GM23338 (cell line): ENCODE data around the gene LARP1B. TPM values are rescaled to one million over a fixed set of nuclear protein-coding genes. Genes with fewer than 3 reads are reported as not detected.

ENCODE experiments used
- ATAC-seq: fragments of 200-7000 bp; cut with Tn5 transposase; 3 replicates; pipeline ENCODE4 v1.9.1; 2020
- DNase-seq: peaks from one replicate; pipeline ENCODE4 v3.0.0-alpha.2; 2015; ENCODE audit warnings: low spot score
- H2AFZ ChIP-seq: fragments of 200-600 bp; sonication (generic); 2 replicates; pipeline ENCODE4 v1.8.0; 2016; ENCODE audit warnings: antibody characterized with exemption, mild to moderate bottlenecking, moderate library complexity
- H3F3A ChIP-seq: fragments of 200-600 bp; sonication (generic); replicated peaks from 2 replicates; pipeline ENCODE4 v1.8.0; 2017; ENCODE audit warnings: antibody characterized with exemption, mixed run types, low read depth
- H3K27ac ChIP-seq: fragments of 200-600 bp; sonication (generic); 2 replicates; pipeline ENCODE4 v1.6.1; 2016; ENCODE audit warnings: low read depth
- H3K27me3 ChIP-seq: fragments of 200-600 bp; sonication (generic); 2 replicates; pipeline ENCODE4 v1.8.0; 2016; ENCODE audit warnings: mild to moderate bottlenecking, mixed run types, moderate library complexity; ENCODE audit not compliant: insufficient read depth
- H3K36me3 ChIP-seq: fragments of 200-600 bp; sonication (generic); 2 replicates; pipeline ENCODE4 v1.8.0; 2016; ENCODE audit warnings: mild to moderate bottlenecking; ENCODE audit not compliant: insufficient read depth
- H3K4me1 ChIP-seq: fragments of 200-600 bp; sonication (generic); 2 replicates; pipeline ENCODE4 v1.8.0; 2016; ENCODE audit warnings: mild to moderate bottlenecking, moderate library complexity; ENCODE audit not compliant: insufficient read depth
- H3K4me2 ChIP-seq: fragments of 200-600 bp; sonication (generic); 2 replicates; pipeline ENCODE4 v1.7.1; 2017; ENCODE audit warnings: mixed run types
- H3K4me3 ChIP-seq: fragments of 200-600 bp; sonication (generic); 2 replicates; pipeline ENCODE4 v1.6.1; 2016; ENCODE audit warnings: mixed run types
- H3K79me2 ChIP-seq: fragments of 200-600 bp; sonication (generic); replicated peaks from 2 replicates; pipeline ENCODE4 v1.8.0; 2017; ENCODE audit warnings: mild to moderate bottlenecking; ENCODE audit not compliant: insufficient read depth
- H3K9me2 ChIP-seq: fragments of 200-600 bp; sonication (generic); 2 replicates; pipeline ENCODE4 v1.8.0; 2017; ENCODE audit not compliant: insufficient read depth
- H4K20me1 ChIP-seq: fragments of 200-600 bp; sonication (generic); replicated peaks from 2 replicates; pipeline ENCODE4 v1.8.0; 2017; ENCODE audit warnings: mild to moderate bottlenecking; ENCODE audit not compliant: insufficient read depth
- H3K27ac Mint-ChIP-seq: 2 replicates; pipeline ENCODE4 v1.8.0; 2020; ENCODE audit warnings: inconsistent platforms, mild to moderate bottlenecking, moderate library complexity, mixed read lengths
- H3K27me3 Mint-ChIP-seq: 3 replicates; pipeline ENCODE4 v1.8.0; 2022; ENCODE audit warnings: low read depth, mild to moderate bottlenecking, moderate library complexity, mixed read lengths, inconsistent platforms; ENCODE audit not compliant: insufficient read depth, poor library complexity
- H3K36me3 Mint-ChIP-seq: 3 replicates; pipeline ENCODE4 v1.8.0; 2021; ENCODE audit warnings: low read depth, mild to moderate bottlenecking, inconsistent platforms, moderate library complexity, mixed read lengths
- H3K4me1 Mint-ChIP-seq: 3 replicates; pipeline ENCODE4 v1.8.0; 2020; ENCODE audit warnings: mild to moderate bottlenecking, inconsistent platforms, mixed read lengths
- H3K4me3 Mint-ChIP-seq: 3 replicates; pipeline ENCODE4 v1.8.0; 2021; ENCODE audit warnings: moderate library complexity, mild to moderate bottlenecking, inconsistent platforms, mixed read lengths
- H3K9me3 Mint-ChIP-seq: 3 replicates; pipeline ENCODE4 v1.8.0; 2020; ENCODE audit warnings: moderate library complexity, mild to moderate bottlenecking, inconsistent platforms, mixed read lengths
- CREB1 ChIP-seq: fragments of 250-450 bp; sonication (Bioruptor Pico); IDR thresholded peaks from 2 replicates; pipeline ENCODE4 v1.5.0; 2020; ENCODE audit warnings: low read depth, mild to moderate bottlenecking, moderate library complexity
- EZH2phosphoT487 ChIP-seq: fragments of 200-600 bp; sonication (generic); IDR thresholded peaks from one replicate; pipeline ENCODE4 v1.8.1; 2018; ENCODE audit warnings: antibody characterized with exemption; ENCODE audit not compliant: unreplicated experiment
- STAT1 ChIP-seq: IDR thresholded peaks from one replicate; pipeline ENCODE4 v1.6.1; 2016; ENCODE audit warnings: antibody characterized with exemption; ENCODE audit not compliant: unreplicated experiment
- ZNF114 ChIP-seq: fragments of 250-450 bp; sonication (Bioruptor Pico); IDR thresholded peaks from 2 replicates; pipeline ENCODE4 v1.5.0; 2020; ENCODE audit warnings: mild to moderate bottlenecking, moderate library complexity
- ZNF331 ChIP-seq: fragments of 250-450 bp; sonication (Bioruptor Pico); IDR thresholded peaks from 2 replicates; pipeline ENCODE4 v1.5.0; 2020; ENCODE audit warnings: low read depth, mild to moderate bottlenecking, moderate library complexity
- polyA plus RNA-seq: library from polyadenylated mRNA; unstranded; fragments of >200 nt; fragmentation: Nextera tagmentation; extraction: Ambion mirVana; gene quantifications from 2 replicates; pipeline ENCODE4 v1.2.1, GENCODE V29; 2016
- total RNA-seq: library from RNA; depleted of rRNA; stranded (reverse); fragments of >200 nt; shearing (Covaris generic); gene quantifications from 2 replicates; pipeline ENCODE4 v1.2.3, GENCODE V29; 2014
- TF ChIP-seq, protein P1 (sequence below): IDR thresholded peaks from 2 replicates; pipeline ENCODE4 v1.6.1; 2016; ENCODE audit warnings: antibody characterized with exemption
- TF ChIP-seq, protein P2 (sequence below): fragments of 250-450 bp; sonication (Bioruptor Pico); IDR thresholded peaks from 2 replicates; pipeline ENCODE4 v1.5.0; 2020; ENCODE audit warnings: mild to moderate bottlenecking, moderate library complexity
- TF ChIP-seq, protein P3 (sequence below): IDR thresholded peaks from one replicate; pipeline ENCODE4 v1.6.1; 2018; ENCODE audit warnings: antibody characterized with exemption; ENCODE audit not compliant: unreplicated experiment

LARP1B gene
- total and polyA plus RNA-seq, 2 experiments from 2014 or later = 42.5 to 45.4 TPM

DNA sequence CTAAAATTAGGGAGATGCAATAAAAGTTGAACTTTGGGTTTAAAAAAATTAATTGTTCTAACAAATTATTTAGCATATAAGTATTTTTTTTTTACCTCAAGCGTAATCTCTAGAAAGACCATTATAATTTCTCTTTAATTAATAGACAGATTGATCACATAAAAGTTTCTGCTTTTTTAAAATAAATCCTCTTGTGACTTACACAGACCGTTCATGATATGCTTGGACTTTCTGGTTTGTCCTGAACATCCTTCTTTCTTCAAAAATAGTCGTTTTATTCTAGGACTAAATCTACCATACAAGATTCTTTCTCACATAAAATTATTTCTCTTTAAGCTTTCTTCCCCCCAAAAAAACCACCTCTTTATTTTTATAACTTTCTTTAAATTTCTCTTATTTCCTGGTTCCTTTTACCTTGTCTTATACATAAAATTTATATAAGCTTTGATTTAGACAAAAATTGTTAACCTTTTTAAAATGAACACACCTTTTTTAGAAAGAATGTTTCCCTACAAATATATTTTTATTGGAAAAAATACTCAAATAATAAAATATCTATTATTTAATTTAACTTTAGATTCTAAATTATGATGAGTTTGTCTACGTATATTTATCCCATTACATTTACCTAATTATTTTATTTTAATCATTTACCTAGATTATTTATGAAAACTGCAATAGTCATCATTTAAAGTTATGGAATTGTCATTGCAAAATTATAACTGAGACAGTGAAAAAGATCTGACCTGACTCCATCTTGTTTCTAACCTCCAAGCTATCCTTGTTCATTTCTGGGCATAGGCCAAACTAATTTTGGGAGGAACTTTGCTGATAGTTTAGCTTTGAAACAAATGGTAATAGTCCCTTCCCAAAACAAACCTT lies 188.9 kb downstream of the LARP1B start (continued):
- TF ChIP-seq, protein P1, sequence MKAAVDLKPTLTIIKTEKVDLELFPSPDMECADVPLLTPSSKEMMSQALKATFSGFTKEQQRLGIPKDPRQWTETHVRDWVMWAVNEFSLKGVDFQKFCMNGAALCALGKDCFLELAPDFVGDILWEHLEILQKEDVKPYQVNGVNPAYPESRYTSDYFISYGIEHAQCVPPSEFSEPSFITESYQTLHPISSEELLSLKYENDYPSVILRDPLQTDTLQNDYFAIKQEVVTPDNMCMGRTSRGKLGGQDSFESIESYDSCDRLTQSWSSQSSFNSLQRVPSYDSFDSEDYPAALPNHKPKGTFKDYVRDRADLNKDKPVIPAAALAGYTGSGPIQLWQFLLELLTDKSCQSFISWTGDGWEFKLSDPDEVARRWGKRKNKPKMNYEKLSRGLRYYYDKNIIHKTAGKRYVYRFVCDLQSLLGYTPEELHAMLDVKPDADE = no peak
- TF ChIP-seq, protein P2, sequence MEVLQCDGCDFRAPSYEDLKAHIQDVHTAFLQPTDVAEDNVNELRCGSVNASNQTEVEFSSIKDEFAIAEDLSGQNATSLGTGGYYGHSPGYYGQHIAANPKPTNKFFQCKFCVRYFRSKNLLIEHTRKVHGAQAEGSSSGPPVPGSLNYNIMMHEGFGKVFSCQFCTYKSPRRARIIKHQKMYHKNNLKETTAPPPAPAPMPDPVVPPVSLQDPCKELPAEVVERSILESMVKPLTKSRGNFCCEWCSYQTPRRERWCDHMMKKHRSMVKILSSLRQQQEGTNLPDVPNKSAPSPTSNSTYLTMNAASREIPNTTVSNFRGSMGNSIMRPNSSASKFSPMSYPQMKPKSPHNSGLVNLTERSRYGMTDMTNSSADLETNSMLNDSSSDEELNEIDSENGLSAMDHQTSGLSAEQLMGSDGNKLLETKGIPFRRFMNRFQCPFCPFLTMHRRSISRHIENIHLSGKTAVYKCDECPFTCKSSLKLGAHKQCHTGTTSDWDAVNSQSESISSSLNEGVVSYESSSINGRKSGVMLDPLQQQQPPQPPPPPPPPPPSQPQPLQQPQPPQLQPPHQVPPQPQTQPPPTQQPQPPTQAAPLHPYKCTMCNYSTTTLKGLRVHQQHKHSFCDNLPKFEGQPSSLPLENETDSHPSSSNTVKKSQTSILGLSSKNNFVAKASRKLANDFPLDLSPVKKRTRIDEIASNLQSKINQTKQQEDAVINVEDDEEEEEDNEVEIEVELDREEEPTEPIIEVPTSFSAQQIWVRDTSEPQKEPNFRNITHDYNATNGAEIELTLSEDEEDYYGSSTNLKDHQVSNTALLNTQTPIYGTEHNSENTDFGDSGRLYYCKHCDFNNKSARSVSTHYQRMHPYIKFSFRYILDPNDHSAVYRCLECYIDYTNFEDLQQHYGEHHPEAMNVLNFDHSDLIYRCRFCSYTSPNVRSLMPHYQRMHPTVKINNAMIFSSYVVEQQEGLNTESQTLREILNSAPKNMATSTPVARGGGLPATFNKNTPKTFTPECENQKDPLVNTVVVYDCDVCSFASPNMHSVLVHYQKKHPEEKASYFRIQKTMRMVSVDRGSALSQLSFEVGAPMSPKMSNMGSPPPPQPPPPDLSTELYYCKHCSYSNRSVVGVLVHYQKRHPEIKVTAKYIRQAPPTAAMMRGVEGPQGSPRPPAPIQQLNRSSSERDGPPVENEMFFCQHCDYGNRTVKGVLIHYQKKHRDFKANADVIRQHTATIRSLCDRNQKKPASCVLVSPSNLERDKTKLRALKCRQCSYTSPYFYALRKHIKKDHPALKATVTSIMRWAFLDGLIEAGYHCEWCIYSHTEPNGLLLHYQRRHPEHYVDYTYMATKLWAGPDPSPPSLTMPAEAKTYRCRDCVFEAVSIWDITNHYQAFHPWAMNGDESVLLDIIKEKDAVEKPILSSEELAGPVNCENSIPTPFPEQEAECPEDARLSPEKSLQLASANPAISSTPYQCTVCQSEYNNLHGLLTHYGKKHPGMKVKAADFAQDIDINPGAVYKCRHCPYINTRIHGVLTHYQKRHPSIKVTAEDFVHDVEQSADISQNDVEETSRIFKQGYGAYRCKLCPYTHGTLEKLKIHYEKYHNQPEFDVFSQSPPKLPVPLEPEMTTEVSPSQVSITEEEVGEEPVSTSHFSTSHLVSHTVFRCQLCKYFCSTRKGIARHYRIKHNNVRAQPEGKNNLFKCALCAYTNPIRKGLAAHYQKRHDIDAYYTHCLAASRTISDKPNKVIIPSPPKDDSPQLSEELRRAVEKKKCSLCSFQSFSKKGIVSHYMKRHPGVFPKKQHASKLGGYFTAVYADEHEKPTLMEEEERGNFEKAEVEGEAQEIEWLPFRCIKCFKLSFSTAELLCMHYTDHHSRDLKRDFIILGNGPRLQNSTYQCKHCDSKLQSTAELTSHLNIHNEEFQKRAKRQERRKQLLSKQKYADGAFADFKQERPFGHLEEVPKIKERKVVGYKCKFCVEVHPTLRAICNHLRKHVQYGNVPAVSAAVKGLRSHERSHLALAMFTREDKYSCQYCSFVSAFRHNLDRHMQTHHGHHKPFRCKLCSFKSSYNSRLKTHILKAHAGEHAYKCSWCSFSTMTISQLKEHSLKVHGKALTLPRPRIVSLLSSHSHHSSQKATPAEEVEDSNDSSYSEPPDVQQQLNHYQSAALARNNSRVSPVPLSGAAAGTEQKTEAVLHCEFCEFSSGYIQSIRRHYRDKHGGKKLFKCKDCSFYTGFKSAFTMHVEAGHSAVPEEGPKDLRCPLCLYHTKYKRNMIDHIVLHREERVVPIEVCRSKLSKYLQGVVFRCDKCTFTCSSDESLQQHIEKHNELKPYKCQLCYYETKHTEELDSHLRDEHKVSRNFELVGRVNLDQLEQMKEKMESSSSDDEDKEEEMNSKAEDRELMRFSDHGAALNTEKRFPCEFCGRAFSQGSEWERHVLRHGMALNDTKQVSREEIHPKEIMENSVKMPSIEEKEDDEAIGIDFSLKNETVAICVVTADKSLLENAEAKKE (CRISPR knock-in tag) = no peak

DNA sequence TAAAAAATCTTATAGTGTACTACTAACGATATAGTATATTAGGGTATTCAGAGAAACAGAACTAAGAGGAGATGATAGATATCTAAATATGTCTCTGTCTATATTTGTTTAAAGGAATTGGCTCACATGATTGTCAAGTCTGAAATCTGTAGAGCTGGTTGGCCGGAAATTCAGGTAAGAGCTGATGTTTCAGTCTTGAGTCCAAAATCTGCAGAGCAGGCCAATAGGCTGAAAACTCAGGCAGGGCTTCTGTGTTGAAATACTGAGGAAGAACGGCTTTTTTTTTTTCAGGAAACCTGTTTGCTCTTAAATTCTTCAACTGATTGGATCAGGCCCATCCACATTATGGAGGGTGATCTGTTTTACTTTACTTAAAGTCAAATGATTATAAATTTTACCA lies 194.8 kb downstream of the LARP1B start:
- H3K36me3 ChIP-seq = no peaks in the 10 kb centered on the region
- no peaks in the 10 kb centered on the region for H3K4me1 ChIP-seq
- no peaks in the 10 kb centered on the region for H3F3A ChIP-seq
- peaks cover 25% of the 10 kb centered on the region for H3K9me3 Mint-ChIP-seq
- DNase-seq = no peak
- H4K20me1 ChIP-seq = no peaks in the 10 kb centered on the region
- H3K4me3 ChIP-seq = no peak overlapping the region
- H3K79me2 ChIP-seq = no peaks in the 10 kb centered on the region
- H3K36me3 Mint-ChIP-seq = peaks cover 15% of the 10 kb centered on the region
- H3K27ac ChIP-seq = no peak overlapping the region
- H2AFZ ChIP-seq = no peak overlapping the region
- H3K27me3 Mint-ChIP-seq = no peaks in the 10 kb centered on the region
- H3K9me2 ChIP-seq = peaks cover 9% of the 10 kb centered on the region; the same call in 1 of the 2 replicates
- H3K27ac Mint-ChIP-seq = no peak overlapping the region
- H3K27me3 ChIP-seq = no peaks in the 10 kb centered on the region
- no peak for ATAC-seq
- H3K4me3 Mint-ChIP-seq = no peak overlapping the region
- H3K4me2 ChIP-seq = no peak overlapping the region
- H3K4me1 Mint-ChIP-seq = peaks cover 3% of the 10 kb centered on the region; the same call in 1 of the 3 replicates
- no peak for TF ChIP-seq STAT1
- no peak for TF ChIP-seq ZNF114 (CRISPR knock-in tag)
- TF ChIP-seq EZH2phosphoT487 = no peak
- no peak for TF ChIP-seq ZNF331 (CRISPR knock-in tag)
- TF ChIP-seq CREB1 (CRISPR knock-in tag) = no peak
- TF ChIP-seq, protein P3, sequence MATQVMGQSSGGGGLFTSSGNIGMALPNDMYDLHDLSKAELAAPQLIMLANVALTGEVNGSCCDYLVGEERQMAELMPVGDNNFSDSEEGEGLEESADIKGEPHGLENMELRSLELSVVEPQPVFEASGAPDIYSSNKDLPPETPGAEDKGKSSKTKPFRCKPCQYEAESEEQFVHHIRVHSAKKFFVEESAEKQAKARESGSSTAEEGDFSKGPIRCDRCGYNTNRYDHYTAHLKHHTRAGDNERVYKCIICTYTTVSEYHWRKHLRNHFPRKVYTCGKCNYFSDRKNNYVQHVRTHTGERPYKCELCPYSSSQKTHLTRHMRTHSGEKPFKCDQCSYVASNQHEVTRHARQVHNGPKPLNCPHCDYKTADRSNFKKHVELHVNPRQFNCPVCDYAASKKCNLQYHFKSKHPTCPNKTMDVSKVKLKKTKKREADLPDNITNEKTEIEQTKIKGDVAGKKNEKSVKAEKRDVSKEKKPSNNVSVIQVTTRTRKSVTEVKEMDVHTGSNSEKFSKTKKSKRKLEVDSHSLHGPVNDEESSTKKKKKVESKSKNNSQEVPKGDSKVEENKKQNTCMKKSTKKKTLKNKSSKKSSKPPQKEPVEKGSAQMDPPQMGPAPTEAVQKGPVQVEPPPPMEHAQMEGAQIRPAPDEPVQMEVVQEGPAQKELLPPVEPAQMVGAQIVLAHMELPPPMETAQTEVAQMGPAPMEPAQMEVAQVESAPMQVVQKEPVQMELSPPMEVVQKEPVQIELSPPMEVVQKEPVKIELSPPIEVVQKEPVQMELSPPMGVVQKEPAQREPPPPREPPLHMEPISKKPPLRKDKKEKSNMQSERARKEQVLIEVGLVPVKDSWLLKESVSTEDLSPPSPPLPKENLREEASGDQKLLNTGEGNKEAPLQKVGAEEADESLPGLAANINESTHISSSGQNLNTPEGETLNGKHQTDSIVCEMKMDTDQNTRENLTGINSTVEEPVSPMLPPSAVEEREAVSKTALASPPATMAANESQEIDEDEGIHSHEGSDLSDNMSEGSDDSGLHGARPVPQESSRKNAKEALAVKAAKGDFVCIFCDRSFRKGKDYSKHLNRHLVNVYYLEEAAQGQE = no peak
